Measurements from ENCODE around the gene TF. TPM values are rescaled to one million over a fixed set of nuclear protein-coding genes. Genes with fewer than 3 reads are reported as not detected.

TF gene
- total RNA-seq, 1 donor from 2014 or later: 3.1 TPM

DNA sequence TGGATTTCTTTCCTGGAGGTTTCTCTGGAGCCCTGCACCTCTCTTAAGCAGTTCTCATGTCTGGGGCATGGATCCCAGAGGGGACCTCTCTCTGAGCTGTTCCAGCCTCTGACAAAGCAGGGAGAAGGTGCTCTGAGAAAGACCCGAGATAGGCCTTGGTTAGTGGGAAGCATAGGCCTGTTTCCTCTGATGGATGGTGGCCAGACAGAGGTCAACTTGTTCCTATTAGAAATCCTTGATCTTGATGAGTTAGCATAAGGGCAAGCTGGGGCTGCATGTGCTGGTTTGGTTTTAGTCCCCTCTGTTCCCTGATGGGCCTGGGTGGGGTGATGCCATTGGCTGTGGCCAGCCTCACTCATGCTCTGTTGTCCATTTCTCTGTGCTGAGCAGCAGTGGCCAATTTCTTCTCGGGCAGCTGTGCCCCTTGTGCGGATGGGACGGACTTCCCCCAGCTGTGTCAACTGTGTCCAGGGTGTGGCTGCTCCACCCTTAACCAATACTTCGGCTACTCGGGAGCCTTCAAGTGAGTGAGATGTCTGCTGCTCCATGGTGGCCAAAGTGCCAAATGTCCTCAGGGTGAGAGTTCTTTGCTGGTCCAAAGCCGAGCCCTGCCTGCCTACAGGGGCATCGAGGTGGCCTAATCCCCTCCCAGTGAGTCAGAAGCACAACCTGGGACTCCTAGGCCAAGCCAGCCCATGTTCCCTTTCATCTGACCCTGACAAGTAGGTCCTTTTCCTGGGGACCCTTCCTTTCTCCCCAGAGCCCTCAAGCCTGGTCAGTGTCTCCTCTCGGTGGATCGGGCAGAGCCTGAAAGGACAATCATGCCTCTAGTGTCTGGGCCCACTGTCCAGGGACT lies 9.0 kb downstream of the TF start:
- H3K27ac ChIP-seq (ENCODE audit: low read depth, low read length): no peak overlapping the region
- H3K4me1 ChIP-seq (ENCODE audit: control insufficient read depth in 3 of 3, insufficient read depth in 3 of 3, low read length in 3 of 3): no peaks in the 10 kb centered on the region
- no peak overlapping the region for H3K9ac ChIP-seq (ENCODE audit: low read depth in 1 of 3, low read length in 3 of 3)
- no peaks in the 10 kb centered on the region for H3K27me3 ChIP-seq (ENCODE audit: control insufficient read depth in 3 of 3, insufficient read depth in 3 of 3, low read length in 3 of 3)
- H3K9me3 ChIP-seq (ENCODE audit: control insufficient read depth in 3 of 3, low read length in 3 of 3): no peaks in the 10 kb centered on the region
- H3K4me3 ChIP-seq (ENCODE audit: low read length in 3 of 3): no peak overlapping the region
- H3K36me3 ChIP-seq (ENCODE audit: control insufficient read depth in 3 of 3, insufficient read depth in 3 of 3, low read length in 3 of 3): no peaks in the 10 kb centered on the region

DNA sequence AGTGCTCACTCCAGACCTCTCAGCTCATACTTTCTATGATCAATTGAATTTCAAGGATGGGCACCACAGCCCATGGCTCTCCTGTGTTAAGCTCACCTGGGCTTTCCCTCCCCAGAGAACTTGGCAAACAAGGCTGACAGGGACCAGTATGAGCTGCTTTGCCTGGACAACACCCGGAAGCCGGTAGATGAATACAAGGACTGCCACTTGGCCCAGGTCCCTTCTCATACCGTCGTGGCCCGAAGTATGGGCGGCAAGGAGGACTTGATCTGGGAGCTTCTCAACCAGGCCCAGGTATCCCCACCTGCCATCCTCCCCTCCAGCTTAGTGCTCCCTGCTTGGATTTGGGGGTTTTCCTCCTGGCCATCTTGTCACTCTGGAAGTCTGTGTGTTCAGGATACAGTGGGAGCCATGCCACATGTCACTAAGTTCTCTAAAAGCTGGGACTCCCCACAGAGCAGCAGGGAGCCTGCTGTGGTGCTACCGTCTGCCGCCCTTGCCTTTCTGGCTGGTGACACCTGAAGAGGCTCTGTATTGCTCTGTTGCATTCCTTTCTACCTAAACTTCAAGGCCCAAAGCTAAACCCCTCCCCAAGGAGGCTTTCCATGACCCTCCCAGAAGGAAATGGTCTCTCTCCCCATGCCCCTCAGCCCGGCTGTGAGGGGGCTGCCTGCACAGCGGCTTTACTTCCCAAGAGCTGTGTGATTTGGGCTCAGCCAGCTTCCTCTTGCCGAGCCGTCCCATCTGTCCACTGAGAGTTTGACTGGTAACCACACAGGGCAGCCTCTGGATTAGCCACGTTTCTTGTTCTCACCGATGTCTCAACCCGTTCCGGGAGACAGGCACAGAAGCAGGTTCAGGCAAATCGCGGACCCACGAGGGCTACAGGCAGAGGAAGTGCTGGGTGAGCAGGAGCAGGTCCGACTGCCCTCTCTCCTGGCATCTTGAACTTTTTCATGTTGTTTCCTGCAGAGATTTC lies 10.8 kb downstream of the TF start:
- Histone ChIP-seq H3K9ac (ENCODE audit: low read depth in 1 of 3, low read length in 3 of 3) (no peak overlapping the region), H3K9me3 (ENCODE audit: control insufficient read depth in 3 of 3, low read length in 3 of 3) (no peaks in the 10 kb centered on the region), H3K27ac (ENCODE audit: low read depth, low read length) (no peak overlapping the region), H3K27me3 (ENCODE audit: control insufficient read depth in 3 of 3, insufficient read depth in 3 of 3, low read length in 3 of 3) (no peaks in the 10 kb centered on the region), H3K4me1 (ENCODE audit: control insufficient read depth in 3 of 3, insufficient read depth in 3 of 3, low read length in 3 of 3) (no peaks in the 10 kb centered on the region), H3K4me3 (ENCODE audit: low read length in 3 of 3) (no peak overlapping the region), H3K36me3 (ENCODE audit: control insufficient read depth in 3 of 3, insufficient read depth in 3 of 3, low read length in 3 of 3) (no peaks in the 10 kb centered on the region)

DNA sequence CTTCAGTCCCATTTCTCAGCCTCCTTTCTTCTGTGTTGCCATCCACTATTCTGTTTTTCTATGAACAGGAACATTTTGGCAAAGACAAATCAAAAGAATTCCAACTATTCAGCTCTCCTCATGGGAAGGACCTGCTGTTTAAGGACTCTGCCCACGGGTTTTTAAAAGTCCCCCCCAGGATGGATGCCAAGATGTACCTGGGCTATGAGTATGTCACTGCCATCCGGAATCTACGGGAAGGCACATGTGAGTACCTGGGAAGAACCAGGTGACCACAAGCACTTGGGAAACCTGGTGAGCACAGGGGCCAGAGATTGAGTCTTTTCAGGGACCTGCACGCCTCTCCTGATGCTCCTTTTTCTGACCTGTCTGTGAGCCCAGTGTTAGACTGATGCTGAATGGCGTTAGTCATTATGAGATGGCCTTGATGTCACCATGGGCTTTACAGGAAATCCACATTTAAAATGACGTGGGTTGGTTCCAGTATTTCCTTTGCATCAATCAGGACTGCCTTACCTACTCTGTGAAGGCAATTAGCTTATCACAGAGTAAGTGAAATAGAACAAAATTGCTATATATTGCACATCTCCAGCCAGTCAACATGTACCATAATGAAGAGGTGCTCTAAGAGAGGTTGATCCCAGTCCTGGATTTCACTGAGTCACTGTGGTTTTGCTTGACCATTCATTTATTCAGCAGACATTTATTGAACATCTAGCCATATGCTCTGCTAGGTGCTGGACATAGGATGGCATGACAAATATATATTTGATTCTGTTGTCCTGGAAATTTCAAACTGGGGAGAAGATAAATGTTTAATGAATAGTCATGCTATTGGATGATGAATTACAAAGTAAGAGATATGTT lies 11.7 kb downstream of the TF start:
- Histone ChIP-seq H3K36me3 (ENCODE audit: control insufficient read depth in 3 of 3, insufficient read depth in 3 of 3, low read length in 3 of 3) (no peaks in the 10 kb centered on the region), H3K4me1 (ENCODE audit: control insufficient read depth in 3 of 3, insufficient read depth in 3 of 3, low read length in 3 of 3) (no peaks in the 10 kb centered on the region), H3K4me3 (ENCODE audit: low read length in 3 of 3) (no peak overlapping the region), H3K27ac (ENCODE audit: low read depth, low read length) (no peak overlapping the region), H3K9ac (ENCODE audit: low read depth in 1 of 3, low read length in 3 of 3) (no peak overlapping the region), H3K27me3 (ENCODE audit: control insufficient read depth in 3 of 3, insufficient read depth in 3 of 3, low read length in 3 of 3) (no peaks in the 10 kb centered on the region), H3K9me3 (ENCODE audit: control insufficient read depth in 3 of 3, low read length in 3 of 3) (no peaks in the 10 kb centered on the region)

DNA sequence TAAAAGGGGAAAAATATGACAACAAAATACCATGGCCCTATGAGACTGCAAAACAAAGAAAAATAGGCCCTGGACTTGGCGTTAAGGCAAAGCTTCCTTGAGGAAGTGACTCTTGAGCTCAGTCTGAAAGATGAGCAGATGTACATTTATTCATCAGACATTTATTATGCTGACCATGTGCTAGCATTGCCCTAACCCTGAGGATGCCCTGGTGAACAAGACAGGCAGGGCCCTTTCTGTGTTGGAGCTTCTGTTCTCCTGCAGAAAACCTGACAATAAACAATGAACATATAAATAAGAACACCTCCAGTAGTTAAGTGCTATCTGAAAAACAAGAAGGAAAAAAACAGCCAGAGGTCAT lies 12.4 kb downstream of the TF start:
- no peaks in the 10 kb centered on the region for H3K36me3 ChIP-seq (ENCODE audit: control insufficient read depth in 3 of 3, insufficient read depth in 3 of 3, low read length in 3 of 3)
- no peaks in the 10 kb centered on the region for H3K4me1 ChIP-seq (ENCODE audit: control insufficient read depth in 3 of 3, insufficient read depth in 3 of 3, low read length in 3 of 3)
- H3K27me3 ChIP-seq (ENCODE audit: control insufficient read depth in 3 of 3, insufficient read depth in 3 of 3, low read length in 3 of 3): no peaks in the 10 kb centered on the region
- no peak overlapping the region for H3K27ac ChIP-seq (ENCODE audit: low read depth, low read length)
- no peak overlapping the region for H3K9ac ChIP-seq (ENCODE audit: low read depth in 1 of 3, low read length in 3 of 3)
- no peak overlapping the region for H3K4me3 ChIP-seq (ENCODE audit: low read length in 3 of 3)
- no peaks in the 10 kb centered on the region for H3K9me3 ChIP-seq (ENCODE audit: control insufficient read depth in 3 of 3, low read length in 3 of 3)

DNA sequence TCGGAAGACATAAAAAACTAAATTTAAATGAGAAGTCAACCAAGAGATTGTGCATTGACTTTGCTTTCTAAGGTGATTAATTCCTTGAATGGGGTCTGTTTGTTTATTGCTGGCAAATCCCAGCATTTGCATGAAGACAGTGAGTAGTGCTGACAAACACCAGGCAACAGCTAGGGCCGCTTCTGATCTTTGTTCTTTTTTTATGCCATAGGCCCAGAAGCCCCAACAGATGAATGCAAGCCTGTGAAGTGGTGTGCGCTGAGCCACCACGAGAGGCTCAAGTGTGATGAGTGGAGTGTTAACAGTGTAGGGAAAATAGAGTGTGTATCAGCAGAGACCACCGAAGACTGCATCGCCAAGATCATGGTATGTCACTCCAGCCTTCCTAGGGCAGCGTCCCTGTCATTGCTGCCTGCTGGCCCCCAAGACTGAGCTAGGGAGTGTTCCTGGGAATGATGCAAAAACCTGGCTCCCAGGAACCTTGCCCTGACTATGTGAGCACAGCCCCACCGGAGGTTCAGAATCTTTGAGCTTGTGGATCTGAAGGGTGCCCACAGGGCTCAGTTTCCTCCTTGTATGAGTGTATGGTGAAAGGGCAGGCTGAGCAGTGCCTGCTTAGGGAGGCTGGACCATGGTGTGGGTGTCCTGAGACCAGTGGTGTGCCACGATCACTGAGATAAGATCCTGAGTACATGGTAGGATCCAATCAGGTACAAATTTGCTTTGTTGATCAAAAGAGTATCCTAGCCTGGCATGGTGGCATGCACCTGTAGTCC lies 13.0 kb downstream of the TF start:
- H3K9me3 ChIP-seq (ENCODE audit: control insufficient read depth in 3 of 3, low read length in 3 of 3): no peaks in the 10 kb centered on the region

DNA sequence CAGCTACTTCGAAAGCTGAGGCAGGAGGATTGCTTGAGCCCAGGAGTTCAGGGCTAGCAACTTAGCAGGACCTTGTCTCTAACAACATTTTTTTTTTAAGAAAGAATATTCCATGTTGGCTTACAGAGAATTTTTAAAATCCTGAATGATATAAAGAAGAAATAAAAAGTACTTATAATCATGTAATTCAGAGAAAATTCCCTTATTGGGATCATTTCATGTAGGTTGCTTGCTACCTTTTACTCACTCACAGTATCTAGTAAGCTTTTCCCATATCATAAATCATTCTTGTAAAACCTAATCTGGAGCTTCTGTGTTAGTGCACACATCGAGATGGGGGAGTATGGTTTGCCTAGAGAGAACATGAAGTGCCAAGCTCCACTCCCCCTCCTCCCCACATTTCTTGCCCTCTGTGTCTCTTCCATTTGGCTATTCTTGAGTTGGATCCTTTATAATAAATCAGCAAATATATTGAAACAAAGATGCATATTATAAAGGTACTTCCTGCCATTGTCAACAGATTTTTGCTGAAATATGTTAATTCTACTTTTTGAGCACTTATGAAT lies 13.6 kb downstream of the TF start:
- Histone ChIP-seq H3K27me3 (ENCODE audit: control insufficient read depth in 3 of 3, insufficient read depth in 3 of 3, low read length in 3 of 3) (no peaks in the 10 kb centered on the region), H3K9me3 (ENCODE audit: control insufficient read depth in 3 of 3, low read length in 3 of 3) (no peaks in the 10 kb centered on the region), H3K4me1 (ENCODE audit: control insufficient read depth in 3 of 3, insufficient read depth in 3 of 3, low read length in 3 of 3) (peaks cover 3 to 8% (median 4%) of the 10 kb centered on the region in 3 donors), H3K36me3 (ENCODE audit: control insufficient read depth in 3 of 3, insufficient read depth in 3 of 3, low read length in 3 of 3) (no peaks in the 10 kb centered on the region), H3K9ac (ENCODE audit: low read depth in 1 of 3, low read length in 3 of 3) (no peak overlapping the region), H3K4me3 (ENCODE audit: low read length in 3 of 3) (no peak overlapping the region), H3K27ac (ENCODE audit: low read depth, low read length) (no peak overlapping the region)

More for the DNA sequence above, 13.0 kb downstream of the TF start:
- Histone ChIP-seq H3K9ac (ENCODE audit: low read depth in 1 of 3, low read length in 3 of 3) (no peak overlapping the region), H3K4me3 (ENCODE audit: low read length in 3 of 3) (no peak overlapping the region), H3K4me1 (ENCODE audit: control insufficient read depth in 3 of 3, insufficient read depth in 3 of 3, low read length in 3 of 3) (peaks cover 1 to 3% (median 2%) of the 10 kb centered on the region in 3 donors), H3K27me3 (ENCODE audit: control insufficient read depth in 3 of 3, insufficient read depth in 3 of 3, low read length in 3 of 3) (no peaks in the 10 kb centered on the region), H3K27ac (ENCODE audit: low read depth, low read length) (no peak overlapping the region), H3K36me3 (ENCODE audit: control insufficient read depth in 3 of 3, insufficient read depth in 3 of 3, low read length in 3 of 3) (no peaks in the 10 kb centered on the region)

DNA sequence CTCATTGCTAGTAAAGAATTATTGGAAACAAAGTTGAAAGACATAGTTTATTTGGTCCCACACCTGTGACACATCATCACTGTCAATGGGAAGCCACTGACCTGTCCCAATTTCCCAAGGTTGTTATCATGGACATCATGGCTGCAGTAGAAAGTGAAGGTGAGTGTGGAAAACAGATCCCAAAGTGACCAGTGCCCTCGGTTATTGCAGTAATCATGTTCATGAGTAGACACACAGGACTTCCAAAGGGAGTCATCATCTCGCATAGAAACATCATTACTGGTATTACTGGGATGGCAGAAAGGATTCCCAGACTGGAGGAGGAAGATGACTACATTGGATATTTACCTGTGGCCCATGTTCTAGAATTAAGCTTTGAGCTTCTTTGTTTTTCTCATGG lies 14.7 kb downstream of the TF start:
- Histone ChIP-seq H3K36me3 (ENCODE audit: control insufficient read depth in 3 of 3, insufficient read depth in 3 of 3, low read length in 3 of 3) (no peaks in the 10 kb centered on the region), H3K4me1 (ENCODE audit: control insufficient read depth in 3 of 3, insufficient read depth in 3 of 3, low read length in 3 of 3) (peaks cover 3 to 13% (median 4%) of the 10 kb centered on the region in 3 donors), H3K9ac (ENCODE audit: low read depth in 1 of 3, low read length in 3 of 3) (no peak overlapping the region), H3K27ac (ENCODE audit: low read depth, low read length) (no peak overlapping the region), H3K9me3 (ENCODE audit: control insufficient read depth in 3 of 3, low read length in 3 of 3) (no peaks in the 10 kb centered on the region), H3K4me3 (ENCODE audit: low read length in 3 of 3) (no peak overlapping the region), H3K27me3 (ENCODE audit: control insufficient read depth in 3 of 3, insufficient read depth in 3 of 3, low read length in 3 of 3) (no peaks in the 10 kb centered on the region)

DNA sequence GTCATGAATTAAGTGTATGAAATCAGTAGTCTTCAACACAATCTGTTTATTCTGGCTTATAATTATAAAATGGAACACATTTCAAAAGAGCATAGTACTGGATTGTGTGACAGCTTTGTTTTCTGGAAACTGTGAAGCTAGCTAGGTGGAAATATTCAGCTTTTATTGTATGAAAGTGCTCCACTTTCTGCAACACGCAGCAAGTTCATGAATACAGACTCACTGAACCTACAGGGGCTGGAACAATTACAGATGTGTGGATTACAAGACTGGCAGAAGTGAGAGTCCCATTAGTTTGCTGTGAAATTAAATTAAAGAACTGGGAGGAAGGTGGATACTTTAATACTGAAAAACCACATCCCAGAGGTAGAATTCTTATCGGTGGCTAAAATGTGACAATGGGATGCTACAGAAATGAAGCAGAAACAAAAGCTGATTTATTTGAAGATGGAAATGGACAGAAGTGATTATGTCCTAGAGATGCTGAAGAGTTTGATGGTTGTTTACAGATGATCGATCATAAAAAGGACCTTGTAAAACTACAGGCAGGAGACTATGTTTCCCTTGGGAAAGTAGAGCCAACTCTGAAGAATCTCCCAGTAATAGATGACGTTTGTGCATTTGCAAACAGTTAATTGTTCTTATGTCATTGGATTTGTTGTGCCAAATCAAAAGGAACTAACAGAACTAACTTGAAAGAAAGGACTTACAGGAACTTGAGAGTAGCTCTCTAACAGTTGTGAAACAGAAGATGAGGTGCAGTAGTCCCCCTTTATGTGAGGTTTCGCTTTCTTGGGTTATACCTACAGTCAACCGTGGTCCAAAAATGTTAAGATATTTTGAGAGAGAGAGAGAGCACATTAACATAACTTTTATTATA lies 15.7 kb downstream of the TF start:
- peaks cover 3 to 13% (median 4%) of the 10 kb centered on the region in 3 donors for H3K4me1 ChIP-seq (ENCODE audit: control insufficient read depth in 3 of 3, insufficient read depth in 3 of 3, low read length in 3 of 3)
- no peak overlapping the region for H3K4me3 ChIP-seq (ENCODE audit: low read length in 3 of 3)
- H3K9ac ChIP-seq (ENCODE audit: low read depth in 1 of 3, low read length in 3 of 3): no peak overlapping the region
- H3K27ac ChIP-seq (ENCODE audit: low read depth, low read length): no peak overlapping the region
- H3K36me3 ChIP-seq (ENCODE audit: control insufficient read depth in 3 of 3, insufficient read depth in 3 of 3, low read length in 3 of 3): no peaks in the 10 kb centered on the region
- no peaks in the 10 kb centered on the region for H3K9me3 ChIP-seq (ENCODE audit: control insufficient read depth in 3 of 3, low read length in 3 of 3)
- H3K27me3 ChIP-seq (ENCODE audit: control insufficient read depth in 3 of 3, insufficient read depth in 3 of 3, low read length in 3 of 3): no peaks in the 10 kb centered on the region

All from skeletal muscle tissue (tissue), 4 donors.